ENCODE results near the gene RRM2.

The RRM2 gene

DNA sequence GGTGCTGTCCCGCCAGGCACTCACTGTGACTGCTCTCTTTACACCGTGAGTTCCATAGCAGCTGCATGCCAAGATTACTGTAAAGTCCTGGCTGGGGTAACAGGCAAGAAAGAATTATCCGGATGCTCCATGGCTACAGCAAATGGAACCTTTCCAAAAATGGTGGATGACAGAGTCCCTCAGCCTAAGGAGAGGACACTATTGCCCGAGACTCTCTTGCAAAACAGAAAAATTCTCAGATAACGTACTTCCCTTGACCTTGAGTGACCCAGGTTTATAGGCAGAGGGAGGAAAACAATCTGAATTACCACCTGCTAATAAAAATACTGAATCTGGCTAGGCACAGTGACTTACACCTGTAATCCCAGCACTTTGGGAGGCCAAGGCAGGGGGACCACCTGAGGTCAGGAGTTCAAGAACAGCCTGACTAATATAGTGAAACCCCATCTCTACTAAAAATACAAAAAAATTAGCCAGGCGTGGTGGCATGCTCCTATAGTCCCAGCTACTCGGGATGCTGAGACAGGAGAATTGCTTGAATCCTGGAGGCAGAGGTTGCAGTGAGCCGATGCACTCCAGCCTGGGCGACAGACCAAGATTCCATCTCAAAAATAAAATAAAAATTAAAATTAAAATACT, 46.8 kb upstream of the RRM2 start:
- H3K4me2 ChIP-seq (ENCODE audit: low read depth, low read length, poor library complexity, severe bottlenecking), result no peak overlapping the region
- no peaks in the 10 kb centered on the region for H4K20me1 ChIP-seq (ENCODE audit: insufficient read depth, low read length, poor library complexity, severe bottlenecking)
- H3K27me3 ChIP-seq (ENCODE audit: insufficient read depth, low read length, poor library complexity, severe bottlenecking), result no peaks in the 10 kb centered on the region
- H3F3A ChIP-seq (ENCODE audit: low read depth), result no peaks in the 10 kb centered on the region
- H3K36me3 ChIP-seq (ENCODE audit: insufficient read depth, low read length), result no peaks in the 10 kb centered on the region
- H3K9me3 ChIP-seq (ENCODE audit: insufficient read depth, low read depth, low read length), result no peaks in the 10 kb centered on the region
- H3K79me2 ChIP-seq (ENCODE audit: insufficient read depth, low read length), result no peaks in the 10 kb centered on the region
- H3K9me2 ChIP-seq (replicated peaks; ENCODE audit: low read depth, low read length), result no peaks in the 10 kb centered on the region
- TF ChIP-seq EZH2phosphoT487 (IDR thresholded peaks at IDR 0.05; ENCODE audit: borderline replicate concordance) (no peak), CTCF (conservative IDR thresholded peaks at IDR 0.05; ENCODE audit: low read length) (no peak)
- no peak overlapping the region for H3K4me3 ChIP-seq (ENCODE audit: low read length, poor library complexity, severe bottlenecking)
- H2AFZ ChIP-seq (ENCODE audit: low read length), result no peak overlapping the region
- no peak overlapping the region for H3K9ac ChIP-seq (ENCODE audit: low read depth, low read length, poor library complexity, severe bottlenecking)
- peaks cover 7% of the 10 kb centered on the region for H3K4me1 ChIP-seq (ENCODE audit: insufficient read depth, low read length, poor library complexity, severe bottlenecking)

DNA sequence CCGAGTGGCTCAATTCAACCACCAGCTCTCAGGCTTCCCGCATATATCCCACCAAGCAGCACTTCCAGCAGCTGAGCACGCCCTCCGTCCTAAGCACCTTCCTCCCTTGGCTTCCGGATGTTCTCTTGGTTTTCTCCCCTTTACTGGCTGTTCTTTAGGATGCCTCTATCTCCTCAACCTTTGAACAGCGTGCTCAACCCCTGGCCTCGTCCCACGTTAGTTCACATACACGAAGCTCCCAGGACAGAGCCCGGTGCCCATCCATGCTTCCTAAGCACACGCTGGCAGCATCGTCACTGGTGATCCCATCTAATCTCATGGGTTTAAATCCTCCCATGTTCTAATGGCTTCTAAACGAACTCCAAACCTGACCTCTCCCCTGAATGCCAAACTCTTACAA, 46.0 kb upstream of the RRM2 start:
- no peak overlapping the region for H2AFZ ChIP-seq (ENCODE audit: low read length)
- TF ChIP-seq CTCF (conservative IDR thresholded peaks at IDR 0.05; ENCODE audit: low read length) (no peak), EZH2phosphoT487 (IDR thresholded peaks at IDR 0.05; ENCODE audit: borderline replicate concordance) (no peak)
- no peaks in the 10 kb centered on the region for H3K79me2 ChIP-seq (ENCODE audit: insufficient read depth, low read length)
- no peaks in the 10 kb centered on the region for H4K20me1 ChIP-seq (ENCODE audit: insufficient read depth, low read length, poor library complexity, severe bottlenecking)
- no peaks in the 10 kb centered on the region for H3K36me3 ChIP-seq (ENCODE audit: insufficient read depth, low read length)
- H3K4me3 ChIP-seq (ENCODE audit: low read length, poor library complexity, severe bottlenecking), result no peak overlapping the region
- peaks cover 15% of the 10 kb centered on the region for H3K4me1 ChIP-seq (ENCODE audit: insufficient read depth, low read length, poor library complexity, severe bottlenecking)
- peaks cover 3% of the 10 kb centered on the region; the same call in 1 of the 2 replicates for H3F3A ChIP-seq (ENCODE audit: low read depth)
- H3K4me2 ChIP-seq (ENCODE audit: low read depth, low read length, poor library complexity, severe bottlenecking), result no peak overlapping the region
- no peaks in the 10 kb centered on the region for H3K9me3 ChIP-seq (ENCODE audit: insufficient read depth, low read depth, low read length)
- no peaks in the 10 kb centered on the region for H3K9me2 ChIP-seq (replicated peaks; ENCODE audit: low read depth, low read length)
- no peaks in the 10 kb centered on the region for H3K27me3 ChIP-seq (ENCODE audit: insufficient read depth, low read length, poor library complexity, severe bottlenecking)
- H3K9ac ChIP-seq (ENCODE audit: low read depth, low read length, poor library complexity, severe bottlenecking), result no peak overlapping the region

- peaks cover 3% of the 10 kb centered on the region; the same call in 1 of the 2 replicates for H3F3A ChIP-seq (ENCODE audit: low read depth)
- H3K4me1 ChIP-seq (ENCODE audit: insufficient read depth, low read length, poor library complexity, severe bottlenecking), result peaks cover 15% of the 10 kb centered on the region
- H3K4me2 ChIP-seq (ENCODE audit: low read depth, low read length, poor library complexity, severe bottlenecking), result no peak overlapping the region
- H3K36me3 ChIP-seq (ENCODE audit: insufficient read depth, low read length), result no peaks in the 10 kb centered on the region
- H3K4me3 ChIP-seq (ENCODE audit: low read length, poor library complexity, severe bottlenecking), result no peak overlapping the region
- H3K9me3 ChIP-seq (ENCODE audit: insufficient read depth, low read depth, low read length), result no peaks in the 10 kb centered on the region
- no peaks in the 10 kb centered on the region for H3K27me3 ChIP-seq (ENCODE audit: insufficient read depth, low read length, poor library complexity, severe bottlenecking)
- H3K9ac ChIP-seq (ENCODE audit: low read depth, low read length, poor library complexity, severe bottlenecking), result no peak overlapping the region
- no peaks in the 10 kb centered on the region for H3K9me2 ChIP-seq (replicated peaks; ENCODE audit: low read depth, low read length)
- no peak for TF ChIP-seq CTCF (conservative IDR thresholded peaks at IDR 0.05; ENCODE audit: low read length)
- TF ChIP-seq EZH2phosphoT487 (IDR thresholded peaks at IDR 0.05; ENCODE audit: borderline replicate concordance), result no peak
- H4K20me1 ChIP-seq (ENCODE audit: insufficient read depth, low read length, poor library complexity, severe bottlenecking), result no peaks in the 10 kb centered on the region
- H2AFZ ChIP-seq (ENCODE audit: low read length), result no peak overlapping the region
- H3K79me2 ChIP-seq (ENCODE audit: insufficient read depth, low read length), result no peaks in the 10 kb centered on the region
Measured at GRCh38 chr2:10076988-10077527, 45.5 kb upstream of the RRM2 start.

All from Loucy (cell line).